HG02759 (cell line): ENCODE results near the gene GAR1.
"Not testable (repeated sequence)": the region's sequence is repeated elsewhere in the genome, so short reads cannot be mapped to it uniquely, and the experiment has no call there.

Experiments used
- ATAC-seq: cut with Tn5 transposase; IDR thresholded peaks from one replicate; pipeline ENCODE4 v1.9.1; 2021; ENCODE audit warnings: mild to moderate bottlenecking, moderate library complexity; ENCODE audit not compliant: unreplicated experiment

The GAR1 gene

GRCh38 chr4:109815151-109816081 lies at the start of gene GAR1:
GAR1 (plus strand) TSS chr4:109815762; CDS start chr4:109816165, 403 bp downstream.
- peak; percentile 99 for ATAC-seq

DNA sequence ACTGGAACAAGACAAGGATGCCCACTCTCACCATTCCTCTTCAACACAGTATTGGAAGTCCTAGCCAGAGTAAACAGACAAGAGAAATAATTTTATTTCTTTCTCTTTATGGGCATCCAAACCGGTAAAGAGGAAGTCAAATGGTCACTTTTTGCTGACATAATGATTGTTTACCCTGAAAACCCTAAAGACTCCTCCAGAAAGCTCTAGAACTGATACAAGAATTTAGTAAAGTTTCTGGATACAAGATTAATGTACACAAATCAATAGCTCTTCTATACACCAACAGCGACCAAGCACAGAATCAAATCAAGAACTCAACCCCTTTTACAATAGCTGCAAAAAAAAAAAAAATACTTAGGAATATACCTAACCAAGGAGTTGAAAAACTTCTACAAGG lies 33.5 kb upstream of the GAR1 start:
- ATAC-seq = not testable (repeated sequence)

DNA sequence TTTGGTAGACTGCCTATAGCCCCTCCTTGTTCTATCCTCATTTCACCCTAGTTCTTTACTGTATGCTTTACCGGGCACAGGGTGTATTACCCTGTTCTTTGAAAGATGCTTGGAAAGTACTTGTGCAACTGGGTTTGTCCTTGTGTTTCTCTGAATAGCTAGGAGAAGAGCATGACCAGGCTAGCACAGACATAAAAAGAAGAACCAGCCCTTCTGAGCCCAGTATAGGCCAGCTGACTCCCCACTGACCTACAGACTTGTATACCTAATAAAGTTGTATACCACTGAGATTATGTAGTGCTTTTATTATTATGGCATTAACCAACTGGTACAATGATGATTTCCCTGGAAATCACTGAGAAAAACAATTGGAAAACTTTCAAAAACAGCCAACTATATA lies 28.7 kb upstream of the GAR1 start:
- no peak for ATAC-seq

GRCh38 chr4:109787807-109788206 lies 27.8 kb upstream of the GAR1 start:
- no peak for ATAC-seq

DNA sequence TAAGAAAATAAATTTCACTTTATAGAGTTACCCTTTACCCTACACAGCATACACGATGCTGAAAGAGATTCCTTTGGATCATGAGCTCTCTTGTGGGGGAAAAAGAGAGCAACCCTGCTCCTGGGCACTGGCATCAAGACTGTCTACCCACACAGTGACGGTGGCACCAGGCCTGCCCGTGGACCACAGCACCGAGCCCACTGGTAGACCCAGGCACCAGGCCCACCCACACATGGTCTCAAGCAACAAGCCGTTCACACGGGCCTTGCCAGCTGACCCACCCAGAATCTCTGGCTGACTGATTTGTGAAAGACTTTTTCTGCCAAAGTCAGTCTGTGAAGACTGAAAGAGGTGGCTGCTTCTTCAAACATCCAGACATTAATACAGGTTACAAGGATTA lies 20.5 kb upstream of the GAR1 start:
- ATAC-seq = no peak

DNA sequence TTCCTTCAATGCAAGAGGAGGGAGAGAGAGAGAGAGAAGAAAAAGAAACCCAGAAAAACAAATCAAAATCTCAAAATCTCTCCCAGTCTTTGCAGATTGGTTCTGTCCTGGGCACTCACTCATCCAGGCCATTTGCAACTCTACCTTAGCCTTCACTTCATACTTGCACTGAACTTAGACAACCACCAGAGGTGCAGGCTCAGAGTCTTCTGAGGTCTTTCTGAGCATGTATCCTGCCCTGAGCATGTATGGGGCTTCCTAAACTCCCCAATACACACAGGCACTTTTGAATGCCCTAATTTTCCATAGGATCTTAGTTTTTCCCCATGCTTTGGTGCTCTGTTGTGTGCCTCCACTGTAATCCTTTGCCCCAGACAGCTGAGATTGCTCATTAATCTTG lies 16.7 kb upstream of the GAR1 start:
- no peak for ATAC-seq

DNA sequence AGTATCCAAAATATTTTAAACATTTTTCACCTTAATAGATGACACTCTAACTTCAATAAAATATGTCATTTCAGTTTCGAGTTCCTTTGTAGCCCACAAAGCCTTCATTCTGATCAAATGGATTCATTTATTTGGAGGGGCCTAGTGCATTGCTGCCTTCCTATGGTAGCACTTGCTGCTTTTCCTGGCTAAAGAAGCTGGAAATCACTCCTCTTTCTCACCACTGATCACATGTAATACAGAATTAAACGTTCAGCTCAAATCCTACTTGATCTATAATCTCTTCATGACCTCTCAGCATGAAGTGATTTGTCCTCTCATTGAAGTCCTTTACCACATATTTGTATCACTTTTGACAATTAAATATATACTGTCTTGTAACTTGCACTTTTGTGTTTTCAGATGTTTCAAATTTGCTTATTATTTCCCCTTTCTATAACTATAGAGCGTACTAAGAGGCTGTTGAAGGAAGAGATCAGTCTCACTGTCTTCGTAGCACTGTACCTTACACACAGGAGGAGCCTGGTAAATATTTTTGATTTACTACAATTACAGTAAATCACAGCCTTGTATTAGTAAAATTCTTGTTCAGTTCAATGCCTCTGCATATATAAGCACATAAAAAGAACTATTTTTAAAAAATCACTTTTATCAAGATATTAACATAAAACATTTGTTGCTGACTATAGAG lies 14.3 kb upstream of the GAR1 start:
- ATAC-seq = no peak

DNA sequence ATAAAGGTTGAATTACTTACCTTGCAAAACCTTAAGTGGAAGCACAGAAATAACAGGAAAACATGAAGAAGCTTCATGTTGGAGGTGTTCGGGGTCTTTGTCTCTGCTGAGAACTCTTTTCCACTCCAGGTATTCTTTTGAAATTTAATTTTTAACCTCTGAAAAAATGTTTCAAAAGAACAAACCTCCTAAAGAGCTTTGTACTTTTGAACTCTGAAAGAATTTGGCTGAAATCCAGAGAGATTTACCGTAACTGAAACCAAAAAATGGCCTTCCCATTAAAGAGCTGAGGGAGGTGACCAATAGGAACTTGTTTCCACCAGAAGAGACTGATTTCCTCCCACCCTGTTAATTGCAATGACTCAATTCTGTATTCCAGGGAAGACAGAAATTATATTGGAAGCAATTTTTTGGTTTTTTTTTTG lies 13.7 kb upstream of the GAR1 start, which contains the start of gene CFI:
Gene CFI (minus strand): TSS at position 105 of the 425 bp plus-strand sequence. CDS start 28 bp downstream, at position 77.
- no peak for ATAC-seq

GRCh38 chr4:109803924-109804571 lies 11.5 kb upstream of the GAR1 start:
- peak; percentile 79 for ATAC-seq

GRCh38 chr4:109809655-109810054 lies 5.9 kb upstream of the GAR1 start:
- no peak for ATAC-seq

GRCh38 chr4:109810552-109811387 lies 4.8 kb upstream of the GAR1 start:
- ATAC-seq = no peak

DNA sequence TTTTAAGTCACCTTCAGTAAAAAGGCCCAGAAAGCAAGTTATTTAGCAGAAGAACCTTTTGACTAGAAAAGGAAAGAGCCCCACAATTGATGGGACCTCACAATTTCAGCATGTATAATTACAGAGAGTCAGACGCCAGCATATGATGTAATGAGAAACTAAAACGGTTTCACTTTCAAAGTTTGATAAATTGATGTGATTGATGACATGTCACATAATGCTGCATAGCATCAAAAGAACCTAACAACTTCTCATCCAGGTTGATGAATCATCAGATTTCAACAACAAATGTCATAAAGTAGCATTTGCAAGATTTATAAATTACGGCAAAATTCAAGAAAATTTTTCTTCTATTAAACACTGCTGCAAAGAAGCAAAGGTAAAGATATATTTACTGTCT lies 3.9 kb upstream of the GAR1 start:
- ATAC-seq = no peak

GRCh38 chr4:109816082-109816442 lies 500 bp downstream of the GAR1 start:
- ATAC-seq = no peak

DNA sequence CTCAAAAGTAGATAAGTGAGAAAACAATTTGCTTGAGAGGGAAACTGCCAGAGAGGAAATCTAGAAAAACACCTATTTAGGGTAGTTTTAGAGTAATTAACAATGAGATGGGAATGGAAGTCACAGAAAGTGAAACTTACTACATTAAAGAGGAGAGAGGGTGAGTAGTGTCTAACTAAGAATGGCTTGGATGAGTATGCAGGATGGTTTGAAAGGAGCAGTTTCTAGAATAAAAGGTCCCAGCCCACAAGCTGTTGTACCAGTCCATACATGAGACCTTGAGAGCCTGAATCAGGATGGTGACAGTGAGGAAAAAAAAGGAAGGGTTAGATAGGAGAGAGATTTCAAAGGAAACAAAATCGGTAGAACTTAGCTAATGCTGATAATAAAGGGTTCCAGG lies 1.3 kb downstream of the GAR1 start:
- ATAC-seq = no peak

DNA sequence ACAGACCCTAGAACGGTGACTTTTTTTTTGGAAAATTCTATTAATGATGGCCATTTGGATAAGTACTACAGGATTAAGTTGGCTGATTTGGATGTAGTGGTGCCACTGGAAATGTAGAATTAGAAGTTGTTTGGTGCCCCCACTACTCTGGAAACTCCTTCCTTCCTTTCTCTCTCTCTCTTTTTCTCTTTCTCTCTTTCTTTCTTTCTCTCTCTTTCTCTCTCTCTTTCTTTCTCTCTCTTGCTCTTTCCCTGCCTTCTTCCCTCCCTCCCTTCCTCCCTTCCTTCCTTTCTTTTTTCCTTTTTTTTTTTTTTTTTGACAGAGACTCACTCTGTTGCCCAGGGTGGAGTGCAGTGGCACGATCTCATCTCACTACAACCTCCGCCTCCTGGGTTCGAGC lies 2.7 kb downstream of the GAR1 start:
- no peak for ATAC-seq

- no peak for ATAC-seq
Measured at GRCh38 chr4:109820563-109820962, 5.0 kb downstream of the GAR1 start.

GRCh38 chr4:109821185-109821584 lies 5.6 kb downstream of the GAR1 start:
- no peak for ATAC-seq

GRCh38 chr4:109826719-109827118 lies 11.2 kb downstream of the GAR1 start:
- no peak for ATAC-seq

DNA sequence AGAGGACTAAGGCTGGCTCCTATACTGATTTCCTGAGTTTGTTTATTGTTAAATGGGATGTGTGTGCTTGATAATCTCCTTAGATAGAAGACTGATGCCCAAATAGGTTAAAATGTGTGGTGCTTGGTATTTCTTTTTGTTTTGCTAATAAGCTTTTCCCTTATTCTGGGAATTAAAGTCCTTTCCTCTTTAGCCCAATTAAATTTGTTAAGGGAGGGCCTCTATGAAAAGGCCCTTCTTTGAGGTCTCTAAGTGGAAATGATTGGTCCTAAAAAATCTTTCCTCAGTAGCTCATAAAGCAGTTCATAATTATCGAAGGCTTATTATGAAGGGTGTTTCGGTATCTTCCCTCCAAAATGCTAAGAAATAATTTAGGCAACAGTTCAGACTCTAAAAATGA lies 12.1 kb downstream of the GAR1 start, which contains the start of gene RRH:
Gene RRH (plus strand): TSS at position 301 of the 400 bp plus-strand sequence. CDS start 56 bp downstream, at position 357.
- ATAC-seq = no peak

GRCh38 chr4:109833756-109834155 lies 18.2 kb downstream of the GAR1 start:
- ATAC-seq = no peak
